ES-I3 (cell line): ENCODE results near the gene MT1E.

Source experiments
- H3K36me3 ChIP-seq: 2 replicates; pipeline ENCODE4 v1.6.1; 2013; ENCODE audit warnings: mild to moderate bottlenecking, low read length, control low read depth, moderate library complexity; ENCODE audit not compliant: insufficient read depth
- H3K4me1 ChIP-seq: 2 replicates; pipeline ENCODE4 v1.6.1; 2013; ENCODE audit warnings: mild to moderate bottlenecking, control low read depth, low read length; ENCODE audit not compliant: insufficient read depth
- H3K9ac ChIP-seq: 2 replicates; pipeline ENCODE4 v1.6.1; 2013; ENCODE audit warnings: low read depth, mild to moderate bottlenecking, low read length, moderate library complexity
- H3K9me3 ChIP-seq: 2 replicates; pipeline ENCODE4 v1.6.1; 2013; ENCODE audit warnings: mild to moderate bottlenecking, low read length, moderate library complexity; ENCODE audit not compliant: control insufficient read depth, insufficient read depth

The MT1E gene

GRCh38 chr16:56628486-56629350, 3.1 kb downstream of the MT1E start:
- Histone ChIP-seq H3K9ac (no peak overlapping the region), H3K36me3 (no peaks in the 10 kb centered on the region), H3K9me3 (no peaks in the 10 kb centered on the region), H3K4me1 (peaks cover 12% of the 10 kb centered on the region; the same call in 1 of the 2 replicates)

DNA sequence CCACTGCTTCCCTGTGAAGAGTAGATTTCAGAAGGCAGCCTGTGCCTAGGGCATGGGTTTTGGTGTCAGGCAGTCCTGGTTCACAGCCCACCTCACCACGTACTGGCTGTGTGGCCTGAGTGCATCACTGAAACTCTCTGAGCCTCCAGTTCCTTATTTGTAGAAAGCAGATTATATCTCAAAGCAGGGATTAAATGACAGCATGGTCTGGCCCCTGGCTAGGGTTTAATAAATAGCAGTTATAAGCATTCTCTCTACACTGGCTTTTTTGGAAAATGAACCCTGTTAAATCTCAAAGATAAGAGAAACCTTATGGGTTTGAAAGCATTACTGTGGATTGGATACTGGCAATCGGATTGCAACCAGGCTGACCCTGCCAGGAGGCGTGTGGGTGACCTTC, 4.0 kb downstream of the MT1E start:
- Histone ChIP-seq H3K4me1 (peaks cover 12% of the 10 kb centered on the region; the same call in 1 of the 2 replicates), H3K36me3 (no peaks in the 10 kb centered on the region), H3K9ac (no peak overlapping the region), H3K9me3 (no peaks in the 10 kb centered on the region)

GRCh38 chr16:56630134-56630533, 4.6 kb downstream of the MT1E start:
- Histone ChIP-seq H3K36me3 (no peaks in the 10 kb centered on the region), H3K9me3 (no peaks in the 10 kb centered on the region), H3K4me1 (peaks cover 12% of the 10 kb centered on the region; the same call in 1 of the 2 replicates), H3K9ac (no peak overlapping the region)

DNA sequence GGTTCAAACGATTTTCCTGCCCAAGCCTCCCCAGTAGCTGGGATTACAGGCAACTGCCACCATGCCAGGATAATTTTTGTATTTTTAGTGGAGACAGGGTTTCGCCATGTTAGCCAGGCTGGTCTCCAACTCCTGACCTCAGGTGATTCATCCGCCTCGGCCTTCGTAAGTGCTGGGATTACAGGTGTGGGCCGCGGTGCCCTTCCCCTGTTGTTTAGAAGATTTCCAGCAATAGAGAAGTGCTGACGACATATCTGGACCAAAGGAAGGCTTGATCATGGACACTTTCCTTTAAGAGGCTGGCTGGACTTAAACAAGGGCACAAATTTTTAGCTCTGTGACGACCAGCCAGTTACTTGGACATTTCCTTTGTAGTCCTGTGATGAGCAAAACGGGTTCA, 5.6 kb downstream of the MT1E start:
- no peaks in the 10 kb centered on the region for H3K9me3 ChIP-seq
- no peaks in the 10 kb centered on the region for H3K36me3 ChIP-seq
- H3K9ac ChIP-seq, result no peak overlapping the region
- peaks cover 11% of the 10 kb centered on the region; the same call in 1 of the 2 replicates for H3K4me1 ChIP-seq

DNA sequence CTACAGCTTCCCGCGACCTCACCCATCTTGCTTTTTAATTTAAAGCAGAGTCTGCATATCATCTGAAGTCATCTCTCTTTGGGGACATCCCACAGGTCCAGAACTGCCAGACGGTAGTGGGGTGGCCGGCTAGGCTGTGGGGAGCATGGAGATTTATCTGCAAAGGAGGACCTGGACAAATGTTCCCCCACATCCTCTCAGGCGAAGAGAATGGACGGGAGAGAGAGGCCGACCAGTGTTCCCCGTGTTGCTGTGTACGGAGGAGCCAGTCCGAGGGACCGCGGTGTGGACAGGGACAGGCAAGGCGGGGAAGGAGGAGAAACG, 6.2 kb downstream of the MT1E start:
- peak overlapping the region; percentile 37; the same call in 1 of the 2 replicates for H3K9ac ChIP-seq
- H3K4me1 ChIP-seq, result peaks cover 8% of the 10 kb centered on the region; the same call in 1 of the 2 replicates
- no peaks in the 10 kb centered on the region for H3K36me3 ChIP-seq
- no peaks in the 10 kb centered on the region for H3K9me3 ChIP-seq

DNA sequence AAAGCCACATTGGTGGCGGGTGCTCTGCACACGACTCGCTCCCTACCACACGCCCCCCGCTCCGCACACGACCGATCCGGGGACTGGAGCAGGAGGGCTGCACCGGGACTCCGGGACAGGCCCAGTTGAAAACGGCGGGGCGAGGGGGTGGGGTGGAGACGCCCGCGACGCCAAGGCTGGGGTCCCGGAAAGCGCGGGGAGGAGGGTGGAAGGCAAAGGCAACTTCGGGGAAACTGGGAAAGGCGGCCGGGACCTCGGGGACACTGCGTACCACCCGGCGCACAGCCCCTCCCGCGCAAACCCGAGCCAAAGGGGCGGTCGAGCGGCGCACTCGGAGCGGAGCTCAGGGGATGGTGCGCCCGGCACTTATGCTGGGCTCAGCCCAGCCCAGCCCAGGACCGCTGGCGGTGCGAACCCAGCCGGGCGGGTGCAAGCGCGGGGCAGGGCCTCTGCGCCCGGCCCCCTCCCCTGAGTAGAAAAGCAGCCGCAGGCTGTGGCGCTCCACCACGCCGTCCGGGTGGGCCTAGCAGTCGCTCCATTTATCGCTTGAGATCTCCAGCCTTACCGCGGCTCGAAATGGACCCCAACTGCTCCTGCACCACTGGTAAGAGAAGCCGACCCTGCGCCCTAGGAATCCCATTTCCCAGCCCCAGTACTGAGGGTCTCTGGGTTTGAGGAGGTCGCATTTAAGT, 6.7 kb downstream of the MT1E start, which contains the start of gene MT1M:
TSS of gene MT1M (plus strand) at position 504 of the 692 bp plus-strand sequence. CDS start at position 577, 73 bp downstream.
- Histone ChIP-seq H3K4me1 (0 out of 2 replicates have a peak, but pooled peaks cover 4% of the 10 kb centered on the region), H3K36me3 (no peaks in the 10 kb centered on the region), H3K9me3 (no peaks in the 10 kb centered on the region), H3K9ac (peak within 1 kb of the TSS; percentile 37; the same call in 1 of the 2 replicates)

GRCh38 chr16:56632848-56633365, 7.3 kb downstream of the MT1E start:
- Histone ChIP-seq H3K4me1 (0 out of 2 replicates have a peak, but pooled peaks cover 4% of the 10 kb centered on the region), H3K9ac (peak overlapping the region; percentile 37; the same call in 1 of the 2 replicates), H3K9me3 (no peaks in the 10 kb centered on the region), H3K36me3 (no peaks in the 10 kb centered on the region)

- Histone ChIP-seq H3K36me3 (no peaks in the 10 kb centered on the region), H3K4me1 (0 out of 2 replicates have a peak, but pooled peaks cover 4% of the 10 kb centered on the region), H3K9ac (no peak overlapping the region), H3K9me3 (no peaks in the 10 kb centered on the region)
Observed at GRCh38 chr16:56633535-56633934, 8.0 kb downstream of the MT1E start.

- H3K36me3 ChIP-seq, result no peaks in the 10 kb centered on the region
- 0 out of 2 replicates have a peak, but pooled peaks cover 4% of the 10 kb centered on the region for H3K4me1 ChIP-seq
- peak overlapping the region; percentile 32; the same call in 1 of the 2 replicates for H3K9ac ChIP-seq
- no peaks in the 10 kb centered on the region for H3K9me3 ChIP-seq
Observed at GRCh38 chr16:56634715-56635440, 9.3 kb downstream of the MT1E start.

- Histone ChIP-seq H3K4me1 (0 out of 2 replicates have a peak, but pooled peaks cover 4% of the 10 kb centered on the region), H3K9me3 (no peaks in the 10 kb centered on the region), H3K36me3 (no peaks in the 10 kb centered on the region), H3K9ac (peak overlapping the region; percentile 32; the same call in 1 of the 2 replicates)
Observed at GRCh38 chr16:56635441-56635967, 9.9 kb downstream of the MT1E start.

GRCh38 chr16:56636616-56637413, 11.2 kb downstream of the MT1E start:
- Histone ChIP-seq H3K9ac (no peak overlapping the region), H3K36me3 (no peaks in the 10 kb centered on the region), H3K9me3 (no peaks in the 10 kb centered on the region), H3K4me1 (0 out of 2 replicates have a peak, but pooled peaks cover 4% of the 10 kb centered on the region)

DNA sequence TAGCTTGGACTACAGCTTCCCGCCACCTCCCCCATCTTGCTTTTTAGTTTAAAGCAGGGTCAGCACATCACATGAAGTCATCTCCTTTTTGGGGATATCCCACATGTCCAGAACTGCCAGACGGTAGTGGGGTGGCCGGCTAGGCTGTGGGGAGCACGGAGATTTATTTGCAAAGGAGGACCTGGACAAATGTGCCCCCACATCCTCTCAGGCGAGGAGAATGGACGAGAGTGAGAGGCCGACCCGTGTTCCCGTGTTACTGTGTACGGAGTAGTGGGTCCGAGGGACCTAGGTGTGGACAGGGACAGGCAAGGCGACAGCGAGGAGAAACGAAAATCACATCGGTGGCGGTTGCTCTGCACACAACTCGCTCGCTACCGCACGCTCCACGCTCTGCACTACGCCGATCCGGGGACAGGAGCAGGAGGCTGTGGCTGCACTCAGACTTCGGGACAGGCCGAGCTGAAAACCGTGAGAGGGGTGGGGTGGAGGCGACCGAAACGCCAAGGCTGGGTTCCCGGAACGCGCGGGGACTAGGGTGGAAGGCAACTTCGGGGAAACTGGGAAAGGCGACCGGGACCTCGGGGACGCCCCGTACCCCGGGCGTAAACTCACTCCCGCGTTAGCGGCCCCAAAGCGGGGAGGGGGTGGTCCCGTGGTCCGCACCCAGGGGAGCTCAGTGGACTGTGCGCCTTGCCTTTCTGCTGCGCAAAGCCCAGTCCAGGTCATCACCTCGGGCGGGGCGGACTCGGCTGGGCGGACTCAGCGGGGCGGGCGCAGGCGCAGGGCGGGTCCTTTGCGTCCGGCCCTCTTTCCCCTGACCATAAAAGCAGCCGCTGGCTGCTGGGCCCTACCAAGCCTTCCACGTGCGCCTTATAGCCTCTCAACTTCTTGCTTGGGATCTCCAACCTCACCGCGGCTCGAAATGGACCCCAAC, 12.5 kb downstream of the MT1E start, which contains the start of gene MT1A:
TSS of gene MT1A (plus strand) at position 853 of the 937 bp plus-strand sequence. CDS start at position 926, 73 bp downstream.
- Histone ChIP-seq H3K36me3 (no peaks in the 10 kb centered on the region), H3K9me3 (no peaks in the 10 kb centered on the region), H3K9ac (peak within 1 kb of the TSS; percentile 39)

More for the DNA sequence above, 12.5 kb downstream of the MT1E start, which contains the start of gene MT1A:
- H3K4me1 ChIP-seq, result 0 out of 2 replicates have a peak, but pooled peaks cover 4% of the 10 kb centered on the region
